K562 (cell line): ENCODE measurements around the gene ANXA10. TPM values are rescaled to one million over a fixed set of nuclear protein-coding genes. Genes with fewer than 3 reads are reported as not detected.

ENCODE experiments used
- ATAC-seq: fragments of 200-7000 bp; cut with Tn5 transposase; 3 replicates; pipeline ENCODE4 v1.9.1; 2020; ENCODE audit warnings: moderate library complexity
- BruUV-seq: library from RNA; stranded (reverse); fragments of 400-500 nt; replicated peaks from 2 replicates; lab custom pipeline; 2021; lab: Mats Ljungman, UMichigan
- CTCF ChIA-PET: fragments of 300-600 bp; formaldehyde crosslinking; extraction: SDS; loops from one replicate; lab custom pipeline; 2021; ENCODE audit warnings: low intra/inter-chr PET ratio; lab: Yijun Ruan, JAX
- POLR2A ChIA-PET: fragments of 300-600, 350-650 bp; sonication (Branson Sonifier 250); formaldehyde crosslinking; extraction: SDS; loops from one replicate; lab custom pipeline; 2021; ENCODE audit warnings: antibody characterized with exemption, inconsistent platforms; lab: Yijun Ruan, JAX
- DNase-seq, 4 experiments: peaks; one replicate each; pipeline versions ENCODE4 v3.0.0 to v3.0.0-alpha.2; 2011 to 2018; ENCODE audit warnings: low spot score in 3 of 4, mixed read lengths in 3 of 4; ENCODE audit errors: extremely low read depth in 1 of 4
- FAIRE-seq: peaks from 2 replicates; lab custom pipeline; 2011; peaks lifted over from hg19 to GRCh38; lab: Jason Lieb, UNC
- H2AFZ ChIP-seq: 2 replicates; pipeline ENCODE4 v1.6.0; 2011; ENCODE audit warnings: low read depth, low read length, control low read depth, inconsistent platforms
- H3K27ac ChIP-seq: fragments of 200-600 bp; 3 replicates; pipeline ENCODE4 v1.8.0; 2011; ENCODE audit warnings: low read depth, mild to moderate bottlenecking, control low read depth, inconsistent platforms, low read length, moderate library complexity, mixed read lengths; ENCODE audit errors: extremely low read depth
- H3K27me3 ChIP-seq, 2 experiments: fragments of 300-600 bp in 1 of 2; 2 replicates in 1 of 2; 3 replicates in 1 of 2; pipeline versions ENCODE4 v1.6.0 to v1.8.0; 2011; ENCODE audit warnings: inconsistent platforms in 2 of 2, low read length in 2 of 2, mild to moderate bottlenecking in 1 of 2, mixed read lengths in 1 of 2, moderate library complexity in 1 of 2; ENCODE audit not compliant: control insufficient read depth in 2 of 2, insufficient read depth in 2 of 2
- H3K36me3 ChIP-seq: fragments of 300-600 bp; 3 replicates; pipeline ENCODE4 v1.8.0; 2011; ENCODE audit warnings: mild to moderate bottlenecking, low read length, inconsistent platforms; ENCODE audit not compliant: control insufficient read depth, insufficient read depth
- H3K4me1 ChIP-seq, 2 experiments: fragments of 200-600 bp in 1 of 2; replicated peaks in 1 of 2; 2 replicates in 1 of 2; 3 replicates in 1 of 2; pipeline versions ENCODE4 v1.5.1 to v1.8.0; 2011; ENCODE audit warnings: inconsistent platforms in 2 of 2, low read length in 2 of 2, mild to moderate bottlenecking in 1 of 2, mixed read lengths in 1 of 2, moderate library complexity in 1 of 2; ENCODE audit not compliant: control insufficient read depth in 2 of 2, insufficient read depth in 2 of 2
- H3K4me2 ChIP-seq: 2 replicates; pipeline ENCODE4 v1.6.1; 2011; ENCODE audit warnings: low read length, control low read depth, inconsistent platforms, mixed read lengths; ENCODE audit not compliant: insufficient read depth
- H3K4me3 ChIP-seq: fragments of 200-600 bp; sonication (generic), shearing (Covaris generic); 2 replicates; pipeline ENCODE4 v1.5.1; 2016; ENCODE audit warnings: control low read depth, inconsistent platforms
- H3K79me2 ChIP-seq: fragments of 200-600 bp; 3 replicates; pipeline ENCODE4 v1.8.0; 2011; ENCODE audit warnings: low read length, inconsistent platforms; ENCODE audit not compliant: control insufficient read depth, insufficient read depth
- H3K9ac ChIP-seq, 2 experiments: 2 replicates each; pipeline versions ENCODE4 v1.6.0 to v1.6.1; 2011; ENCODE audit warnings: low read depth in 2 of 2, low read length in 2 of 2, control low read depth in 1 of 2, inconsistent platforms in 1 of 2, mild to moderate bottlenecking in 1 of 2, mixed read lengths in 1 of 2; ENCODE audit not compliant: insufficient read depth in 1 of 2
- H3K9me1 ChIP-seq: one replicate; pipeline ENCODE4 v1.6.0; 2011; ENCODE audit warnings: inconsistent platforms, mild to moderate bottlenecking, low read length, moderate library complexity; ENCODE audit not compliant: control insufficient read depth, insufficient read depth
- H3K9me3 ChIP-seq: replicated peaks from 2 replicates; pipeline ENCODE4 v1.5.1; 2011; ENCODE audit warnings: low read depth, low read length, inconsistent platforms; ENCODE audit not compliant: control insufficient read depth, insufficient read depth
- H4K20me1 ChIP-seq: replicated peaks from 2 replicates; pipeline ENCODE4 v1.6.1; 2011; ENCODE audit warnings: low read length, inconsistent platforms, mixed read lengths; ENCODE audit not compliant: control insufficient read depth, insufficient read depth
- BDP1 ChIP-seq: IDR thresholded peaks from 3 replicates; pipeline ENCODE4 v1.6.1; 2011; ENCODE audit not compliant: insufficient read length, insufficient read depth
- CHAMP1 ChIP-seq: fragments of 450-650 bp; IDR thresholded peaks from 2 replicates; pipeline ENCODE4 v1.6.1; 2016; ENCODE audit warnings: mild to moderate bottlenecking
- EP400 ChIP-seq: fragments of 450-650 bp; IDR thresholded peaks from 2 replicates; pipeline ENCODE4 v1.6.1; 2017; ENCODE audit warnings: antibody characterized with exemption, mild to moderate bottlenecking, moderate library complexity
- FOXK2 ChIP-seq, 2 experiments: fragments of 450-650 bp; IDR thresholded peaks in 1 of 2; conservative IDR thresholded peaks in 1 of 2; 2 replicates each; pipeline ENCODE4 v1.6.1; 2016; ENCODE audit warnings: low read depth in 2 of 2, mild to moderate bottlenecking in 1 of 2
- HDAC8 ChIP-seq: fragments of 450-650 bp; IDR thresholded peaks from 2 replicates; pipeline ENCODE4 v1.6.1; 2016; ENCODE audit warnings: mild to moderate bottlenecking, missing genetic modification characterization, moderate library complexity, missing compliant biosample characterization
- JUND ChIP-seq, 2 experiments: IDR thresholded peaks; 2 replicates in 1 of 2; 3 replicates in 1 of 2; pipeline ENCODE4 v1.6.1; 2011; ENCODE audit warnings: borderline replicate concordance in 2 of 2, low read depth in 2 of 2, low read length in 2 of 2, improper control_type of control experiment in 1 of 2, missing biosample characterization in 1 of 2, missing genetic modification characterization in 1 of 2, missing genetic modification reagents in 1 of 2
- MECOM ChIP-seq: fragments of 250-450 bp; sonication (Bioruptor Pico); IDR thresholded peaks from 2 replicates; pipeline ENCODE4 v1.8.0; 2022; ENCODE audit warnings: inconsistent platforms
- MTA1 ChIP-seq: fragments of 450-650 bp; IDR thresholded peaks from 2 replicates; pipeline ENCODE4 v1.6.1; 2017; ENCODE audit warnings: borderline replicate concordance
- PRPF4 ChIP-seq: fragments of 200-400 bp; formaldehyde crosslinking; IDR thresholded peaks from one replicate; pipeline ENCODE4 v1.6.1; 2017; ENCODE audit warnings: low read length, low read depth, mild to moderate bottlenecking; ENCODE audit not compliant: insufficient read depth, poor library complexity, severe bottlenecking
- RFX1 ChIP-seq: fragments of 450-650 bp; IDR thresholded peaks from 2 replicates; pipeline ENCODE4 v1.6.1; 2016; ENCODE audit warnings: mild to moderate bottlenecking, moderate library complexity
- TCFL5 ChIP-seq: fragments of 250-450 bp; sonication (Bioruptor Pico); conservative IDR thresholded peaks from 2 replicates; pipeline ENCODE4 v1.6.1; 2021; ENCODE audit warnings: mild to moderate bottlenecking, moderate library complexity, matching md5 sums
- ZNF197 ChIP-seq: fragments of 200-800 bp; sonication (Bioruptor generic); IDR thresholded peaks from 2 replicates; pipeline ENCODE4 v1.6.1; 2016; ENCODE audit warnings: low read depth, missing genetic modification characterization, missing compliant biosample characterization
- ZNF280B ChIP-seq: fragments of 250-450 bp; sonication (Bioruptor Pico); IDR thresholded peaks from 2 replicates; pipeline ENCODE4 v1.5.1; 2021; ENCODE audit warnings: mild to moderate bottlenecking
- ZNF436 ChIP-seq: fragments of 250-450, 450-650 bp; sonication (Bioruptor Pico); formaldehyde crosslinking; IDR thresholded peaks from 2 replicates; pipeline ENCODE4 v1.7.0; 2020; ENCODE audit warnings: mild to moderate bottlenecking
- ZNF695 ChIP-seq: fragments of 450-650 bp; formaldehyde crosslinking; IDR thresholded peaks from 2 replicates; pipeline ENCODE4 v1.4.0; 2020; ENCODE audit warnings: mild to moderate bottlenecking, moderate library complexity
- WGBS: fragments of 100-300 bp; shearing (Covaris generic); methylation state at CpG from one replicate; pipeline ENCODE4 v1.1.6; 2016; ENCODE audit warnings: low coverage, mixed read lengths; ENCODE audit not compliant: insufficient coverage; ENCODE audit errors: missing lambda C conversion rate; 5-methylcytosine and 5-hydroxymethylcytosine counted together
- in situ Hi-C: fragments of 300-500 bp; cut with MboI; formaldehyde crosslinking; loops from 4 replicates; pipeline ENCODE4 v1.15.0; 2018; ENCODE audit warnings: inconsistent platforms, mixed read lengths
- intact Hi-C: fragments of 100-400 bp; cut with micrococcal nuclease; formaldehyde crosslinking; loops from 2 replicates; pipeline ENCODE4 v1.14.2; 2022
- polyA plus RNA-seq, 8 experiments: library from polyadenylated mRNA; depleted of rRNA in 4 of 8; stranded (reverse) in 5 of 8; unstranded in 3 of 8; fragments of >200 nt; fragmentation: Nextera tagmentation in 2 of 8; fragmentation: Illumina TruSeq in 1 of 8; extraction: Ambion mirVana in 2 of 8; extraction: Trizol in 1 of 8; gene quantifications; 2 replicates each; pipeline versions ENCODE4 v1.2.1 to v1.2.3, GENCODE V29; 2011 to 2014; ENCODE audit warnings: inconsistent platforms in 1 of 8, missing spikeins in 1 of 8
- total RNA-seq, 7 experiments: library from RNA; depleted of rRNA in 6 of 7; stranded (reverse); fragments of >200 nt in 6 of 7; fragmentation: Illumina TruSeq in 2 of 7; extraction: Trizol in 2 of 7; gene quantifications; 2 replicates each; pipeline versions ENCODE4 v1.2.1 to v1.2.3, GENCODE V29; 2011 to 2021; ENCODE audit warnings: low replicate concordance in 1 of 7
- TF ChIP-seq, protein P1 (sequence below), 2 experiments: fragments of 450-650 bp in 1 of 2; sonication (generic) in 1 of 2; formaldehyde crosslinking; conservative IDR thresholded peaks; 2 replicates each; pipeline versions ENCODE4 v1.4.0 to v1.8.1; 2020 to 2022; ENCODE audit warnings: mild to moderate bottlenecking in 1 of 2, missing genetic modification reagents in 1 of 2

Gene ANXA10
- total and polyA plus RNA-seq, 9 of the 15 experiments (the other 6 are each of a cell fraction or from before 2014, with no cell fraction given): not detected

DNA sequence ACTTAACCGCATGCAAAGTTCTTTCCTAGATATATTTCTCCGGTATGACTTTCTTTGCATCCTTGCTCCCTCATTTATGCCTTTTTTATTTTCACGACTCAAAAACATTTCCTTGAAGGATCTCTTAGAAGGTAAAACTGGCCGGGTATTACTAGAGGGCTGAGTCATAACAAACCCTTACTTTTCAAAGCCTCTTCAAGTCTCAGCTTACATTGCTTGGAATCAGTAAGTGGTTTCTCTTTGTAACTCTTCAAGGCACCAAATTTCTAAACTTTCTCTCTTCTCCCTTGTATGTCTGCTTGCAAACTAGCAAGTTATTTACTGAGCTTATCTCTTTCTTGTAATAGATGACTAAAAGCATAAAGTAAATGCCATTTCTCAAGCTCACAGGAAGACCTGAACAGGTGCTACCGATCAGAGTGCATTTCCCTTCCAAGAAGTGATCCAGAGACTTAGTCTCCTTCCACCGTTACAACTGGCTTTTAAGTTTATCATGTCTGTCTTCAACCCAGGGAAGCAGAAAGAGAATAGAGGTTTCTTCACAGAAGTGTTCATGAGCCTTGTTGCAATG, 75.5 kb downstream of the ANXA10 start:
- POLR2A ChIA-PET: no interaction called here
- ATAC-seq (no peak), DNase-seq (no peak), FAIRE-seq (no peak)
- BruUV-seq: no TSS peak
- no peaks in the 10 kb centered on the region for H3K4me1 ChIP-seq
- H3K9me3 ChIP-seq: no peaks in the 10 kb centered on the region
- no peaks in the 10 kb centered on the region for H4K20me1 ChIP-seq
- H3K9ac ChIP-seq: no peak overlapping the region
- intact Hi-C loops: no loop called here
- H2AFZ ChIP-seq: no peak overlapping the region
- no peaks in the 10 kb centered on the region for H3K79me2 ChIP-seq
- in situ Hi-C loops: no loop called here
- H3K36me3 ChIP-seq: no peaks in the 10 kb centered on the region
- H3K27ac ChIP-seq: no peak overlapping the region
- 0% methylated on average over 6 of the region's 6 CpGs for WGBS
- CTCF ChIA-PET: no interaction called here
- H3K4me2 ChIP-seq: no peak overlapping the region
- no peak overlapping the region for H3K4me3 ChIP-seq
- no peaks in the 10 kb centered on the region for H3K9me1 ChIP-seq
- no peaks in the 10 kb centered on the region for H3K27me3 ChIP-seq
- TF ChIP-seq HDAC8 (tag) (no peak), ZNF280B (CRISPR knock-in tag) (no peak), EP400 (no peak), BDP1 (no peak), FOXK2 (conservative IDR thresholded peaks at IDR 0.05 in 1 of 2, IDR thresholded peaks at IDR 0.05 in 1 of 2; ENCODE audit: low read depth in 2 of 2) (no peak), RFX1 (no peak), TCFL5 (CRISPR knock-in tag) (no peak), PRPF4 (no peak), JUND (IDR thresholded peaks at IDR 0.05; ENCODE audit: borderline replicate concordance, low read depth, low read length) (no peak), JUND (tag; IDR thresholded peaks at IDR 0.05; ENCODE audit: borderline replicate concordance, low read depth, low read length) (no peak), CHAMP1 (no peak), ZNF695 (no peak), MTA1 (no peak), ZNF436 (CRISPR knock-in tag) (no peak), ZNF197 (no peak), MECOM (CRISPR knock-in tag) (no peak)
- TF ChIP-seq, protein P1, sequence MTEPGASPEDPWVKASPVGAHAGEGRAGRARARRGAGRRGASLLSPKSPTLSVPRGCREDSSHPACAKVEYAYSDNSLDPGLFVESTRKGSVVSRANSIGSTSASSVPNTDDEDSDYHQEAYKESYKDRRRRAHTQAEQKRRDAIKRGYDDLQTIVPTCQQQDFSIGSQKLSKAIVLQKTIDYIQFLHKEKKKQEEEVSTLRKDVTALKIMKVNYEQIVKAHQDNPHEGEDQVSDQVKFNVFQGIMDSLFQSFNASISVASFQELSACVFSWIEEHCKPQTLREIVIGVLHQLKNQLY (CRISPR knock-in tag; conservative IDR thresholded peaks at IDR 0.05): no peak
